Stimulated activated CD8-positive, alpha-beta memory T cell treated with anti-CD3 and anti-CD28 coated beads, Interleukin-2, amount 100 ng/mL, for 1 hour (primary cell): Measurements from ENCODE around the gene SH2D1B.
"Not testable (repeated sequence)": the region's sequence is repeated elsewhere in the genome, so short reads cannot be mapped to it uniquely, and the experiment has no call there.

ENCODE experiments used
- DNase-seq, 2 donors: peaks; one replicate each; pipeline ENCODE4 v3.0.0-alpha.2; 2020; ENCODE audit warnings: low read depth in 2 of 2

The SH2D1B gene

DNA sequence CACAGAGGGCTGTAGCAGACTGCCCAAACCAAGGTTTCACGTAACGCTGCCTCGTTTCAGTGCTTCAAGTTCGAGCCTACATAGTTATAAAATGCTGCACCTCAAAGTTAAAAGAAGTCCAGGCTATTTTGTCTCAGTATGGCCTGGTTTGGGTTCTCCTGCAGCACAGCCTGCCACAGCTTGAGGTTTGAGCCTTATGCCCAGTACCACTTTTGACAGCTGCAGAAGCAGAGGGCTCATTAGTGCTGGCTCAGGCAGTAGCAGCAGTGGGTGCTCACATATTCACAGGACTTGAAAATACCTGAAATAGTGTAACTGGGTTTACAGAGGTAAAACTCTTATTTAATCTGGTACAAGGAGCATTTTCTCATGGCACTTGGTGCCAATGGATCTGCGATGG lies 50.6 kb downstream of the SH2D1B start:
- no peak for DNase-seq

DNA sequence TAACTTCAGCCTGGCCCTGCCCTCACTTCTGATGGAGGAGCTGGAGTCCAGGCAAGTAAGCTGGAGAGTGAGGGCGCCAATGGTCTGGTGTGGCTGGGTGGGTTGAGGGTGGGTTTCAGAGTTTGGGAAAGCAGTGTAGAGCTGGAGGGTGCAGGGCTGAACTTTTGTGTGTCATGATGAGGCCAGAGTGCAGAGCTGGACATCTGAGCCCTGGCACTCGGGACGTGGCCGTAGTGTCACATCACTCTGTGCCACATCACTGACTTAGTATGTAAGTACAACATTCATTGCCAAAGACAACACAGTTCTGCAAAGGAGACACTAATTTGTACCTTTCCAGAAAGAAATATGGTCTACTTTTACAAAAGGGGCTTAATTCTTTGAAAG lies 51.1 kb downstream of the SH2D1B start:
- DNase-seq: no peak

DNA sequence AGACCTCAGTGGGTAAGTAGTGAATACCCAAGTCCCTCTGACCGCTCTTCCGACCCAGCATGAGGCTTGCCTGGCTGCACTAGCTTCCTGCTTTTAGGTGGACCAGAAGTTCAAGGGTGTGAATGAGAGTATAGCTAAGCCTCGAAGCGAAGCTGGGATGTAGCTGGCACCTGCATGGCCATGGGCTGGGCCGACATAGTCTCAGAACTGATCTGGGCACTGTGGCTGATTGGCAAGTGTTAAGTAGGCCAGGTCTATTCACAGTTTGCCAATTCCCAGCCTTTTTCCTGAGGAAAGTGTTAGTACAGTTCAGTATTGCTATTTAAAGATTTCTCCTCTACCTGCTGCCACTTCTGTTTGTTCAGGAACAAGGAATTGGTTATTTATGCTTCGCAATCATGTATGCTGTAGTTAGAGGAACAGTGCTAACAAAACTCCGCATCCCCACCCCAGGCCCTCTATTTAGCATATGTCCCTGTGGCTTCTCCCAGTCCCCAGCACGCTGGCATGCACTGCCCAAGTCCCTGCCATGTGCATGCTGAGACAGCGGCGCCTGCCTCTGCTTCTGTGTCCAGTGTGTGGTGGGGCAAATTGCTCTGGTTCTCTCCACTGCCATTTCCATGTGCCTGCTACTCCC lies 51.6 kb downstream of the SH2D1B start:
- DNase-seq: no peak

DNA sequence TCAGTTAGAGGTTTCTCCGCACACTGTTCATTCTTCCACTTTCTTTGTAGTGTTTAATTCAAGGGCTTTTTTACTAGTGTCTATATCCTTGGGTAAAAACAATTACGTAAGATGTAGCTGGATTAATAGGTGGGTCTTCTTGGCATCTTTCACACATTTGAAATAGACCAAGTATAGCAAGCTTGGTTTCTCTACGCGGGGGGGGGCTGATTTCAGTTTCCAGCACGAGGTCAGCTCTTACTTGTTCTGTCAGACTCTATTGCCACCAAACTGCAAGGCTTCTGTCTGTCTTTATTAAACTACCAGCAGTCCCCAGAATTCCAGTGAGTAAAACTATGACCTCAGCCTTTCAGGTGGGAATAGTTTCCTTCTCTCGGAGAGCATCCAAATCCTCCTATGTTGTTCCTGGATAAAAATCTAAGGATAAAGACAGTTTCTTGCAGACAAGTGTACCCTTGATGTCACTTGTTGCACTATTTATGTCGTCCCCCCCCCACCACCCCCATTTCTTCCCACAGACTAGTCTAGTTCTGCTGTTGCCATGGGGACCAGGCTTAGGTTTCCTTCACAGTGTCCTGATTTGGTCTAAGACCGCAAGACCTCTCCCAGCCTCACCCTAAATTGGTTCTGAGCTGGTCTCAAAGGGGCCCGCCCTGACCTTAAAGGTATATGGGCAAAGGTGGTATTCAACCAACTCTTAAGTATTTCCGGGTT lies 52.3 kb downstream of the SH2D1B start:
- DNase-seq: no peak

DNA sequence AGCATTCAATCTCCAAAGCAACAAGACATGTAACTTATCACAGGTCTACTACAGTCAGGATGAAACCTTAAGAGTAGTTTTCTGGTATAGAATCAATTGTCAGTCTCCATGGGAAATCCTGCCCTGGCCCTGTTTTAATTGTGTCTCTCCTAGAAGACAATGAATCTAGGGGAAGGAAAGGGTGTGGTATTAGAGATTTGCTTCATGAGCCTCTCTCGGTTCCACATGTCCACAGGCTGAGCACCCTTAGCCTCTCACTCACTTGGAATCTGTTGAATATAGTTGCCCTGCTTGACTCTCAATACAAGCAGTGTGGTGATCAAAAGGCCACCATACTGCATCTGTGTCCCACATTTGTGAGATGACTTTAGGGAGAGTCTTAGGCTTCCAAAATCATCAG lies 53.0 kb downstream of the SH2D1B start:
- no peak for DNase-seq

DNA sequence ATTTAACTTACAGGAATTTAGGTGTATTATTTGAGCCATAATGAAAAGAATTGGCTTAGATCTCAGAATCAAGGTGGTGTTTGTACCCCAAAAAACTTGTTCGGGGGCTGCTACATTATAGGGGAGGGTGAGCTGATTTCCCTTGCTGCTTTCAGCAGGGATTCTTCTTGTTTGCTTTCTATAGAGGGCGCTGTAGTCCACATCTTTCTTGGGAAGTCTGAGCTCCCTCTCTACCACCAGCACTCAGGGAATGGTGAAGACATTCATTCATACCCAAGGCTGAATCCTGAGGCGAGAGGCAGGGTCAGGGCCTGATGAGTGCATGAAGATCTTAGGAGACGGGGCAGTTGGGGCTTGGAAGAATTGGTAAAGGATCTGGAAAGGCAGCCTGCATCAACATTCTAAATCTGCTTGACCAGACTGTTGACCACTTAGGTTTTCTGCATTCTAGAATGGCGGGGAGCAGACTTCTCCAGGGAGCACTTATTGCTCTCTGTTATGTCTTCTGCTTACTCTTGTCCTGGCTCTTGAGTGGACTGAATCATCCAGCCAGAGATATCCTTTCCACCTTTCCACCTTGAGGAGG lies 54.2 kb downstream of the SH2D1B start:
- DNase-seq: no peak

DNA sequence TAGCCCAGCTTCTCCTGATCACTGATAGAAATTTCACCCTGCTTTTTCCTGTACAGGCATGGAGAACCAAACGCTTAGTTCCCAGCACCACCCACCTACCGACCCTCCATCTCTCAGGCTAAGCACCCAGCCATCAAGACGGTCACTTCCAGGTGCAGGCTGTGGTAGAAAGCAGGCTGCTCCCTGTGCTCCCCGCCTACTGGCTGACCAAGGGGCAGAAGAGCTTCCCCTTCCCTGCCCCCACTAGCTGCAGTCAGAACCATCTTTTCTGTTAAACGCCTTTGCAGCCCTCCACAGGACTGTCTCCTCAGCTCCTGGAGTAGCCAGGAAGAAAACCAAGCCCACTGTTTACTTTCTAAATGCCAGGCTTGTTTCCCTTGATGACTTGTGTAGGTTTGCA lies 58.2 kb downstream of the SH2D1B start:
- DNase-seq: no peak

DNA sequence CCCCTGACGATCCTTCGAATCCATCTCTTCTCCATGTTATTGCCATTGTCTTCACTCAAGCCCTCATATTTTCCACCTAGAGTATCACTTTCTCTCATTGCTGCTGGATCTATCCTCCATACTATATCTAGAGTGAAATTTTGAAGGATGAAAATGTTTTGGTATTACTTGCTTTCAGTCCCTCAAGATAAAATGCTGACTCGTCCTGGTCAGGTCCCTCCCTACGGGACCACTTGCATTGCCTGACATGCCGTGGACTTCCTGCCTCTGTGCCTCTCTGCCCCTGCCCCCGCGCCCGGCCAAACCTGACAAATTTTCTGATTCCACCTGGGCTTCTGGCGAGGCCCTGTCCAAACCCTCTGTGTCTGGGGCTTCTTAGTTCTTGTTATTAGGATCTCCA lies 58.9 kb downstream of the SH2D1B start:
- DNase-seq: no peak

DNA sequence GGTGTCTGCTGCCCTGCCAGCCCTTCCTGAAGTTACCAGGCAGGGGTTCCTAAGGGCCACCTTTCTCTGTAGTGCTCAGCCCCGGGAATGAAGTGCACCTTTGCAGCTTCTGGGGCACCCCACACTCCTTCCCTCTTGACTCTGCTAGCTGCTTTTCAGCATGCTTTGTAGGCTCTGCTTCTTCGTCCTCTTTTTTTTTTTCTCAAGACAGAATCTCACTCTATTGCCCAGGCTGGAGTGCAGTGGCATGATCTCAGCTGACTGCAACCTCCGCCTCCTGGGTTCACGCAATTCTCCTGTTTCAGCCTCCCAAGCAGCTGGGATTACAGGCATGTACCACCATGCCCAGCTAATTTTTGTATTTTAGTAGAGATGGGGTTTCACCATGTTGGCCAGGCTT lies 60.1 kb downstream of the SH2D1B start:
- DNase-seq: not testable (repeated sequence)

DNA sequence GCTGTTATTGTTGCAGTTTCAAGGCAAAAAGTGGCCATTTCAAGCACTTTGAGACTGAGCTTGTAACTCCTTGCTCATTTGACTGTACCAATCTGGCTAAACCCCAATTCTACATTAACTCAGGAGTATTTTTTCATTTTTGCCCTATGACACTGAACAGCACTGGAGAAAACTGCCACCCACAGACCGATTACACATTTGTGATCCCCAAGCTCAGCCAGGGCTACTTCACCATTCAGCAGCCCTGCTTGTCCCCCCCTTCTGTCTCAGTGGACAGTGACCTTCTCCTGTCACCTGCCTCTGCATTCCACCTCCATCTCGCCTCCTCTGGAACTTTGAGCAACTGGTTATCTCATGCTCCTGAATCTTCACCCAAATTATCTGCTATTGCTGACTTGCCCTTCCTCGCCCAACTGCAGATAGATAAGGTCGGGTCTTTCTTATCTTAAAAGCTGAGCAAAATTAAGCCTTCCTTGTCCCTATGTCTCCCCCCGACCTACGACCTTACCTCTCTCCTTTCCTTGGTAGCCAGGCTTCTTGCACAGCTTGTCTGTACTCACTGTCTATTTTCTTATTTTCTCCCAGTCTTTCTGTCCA lies 60.6 kb downstream of the SH2D1B start:
- no peak for DNase-seq

DNA sequence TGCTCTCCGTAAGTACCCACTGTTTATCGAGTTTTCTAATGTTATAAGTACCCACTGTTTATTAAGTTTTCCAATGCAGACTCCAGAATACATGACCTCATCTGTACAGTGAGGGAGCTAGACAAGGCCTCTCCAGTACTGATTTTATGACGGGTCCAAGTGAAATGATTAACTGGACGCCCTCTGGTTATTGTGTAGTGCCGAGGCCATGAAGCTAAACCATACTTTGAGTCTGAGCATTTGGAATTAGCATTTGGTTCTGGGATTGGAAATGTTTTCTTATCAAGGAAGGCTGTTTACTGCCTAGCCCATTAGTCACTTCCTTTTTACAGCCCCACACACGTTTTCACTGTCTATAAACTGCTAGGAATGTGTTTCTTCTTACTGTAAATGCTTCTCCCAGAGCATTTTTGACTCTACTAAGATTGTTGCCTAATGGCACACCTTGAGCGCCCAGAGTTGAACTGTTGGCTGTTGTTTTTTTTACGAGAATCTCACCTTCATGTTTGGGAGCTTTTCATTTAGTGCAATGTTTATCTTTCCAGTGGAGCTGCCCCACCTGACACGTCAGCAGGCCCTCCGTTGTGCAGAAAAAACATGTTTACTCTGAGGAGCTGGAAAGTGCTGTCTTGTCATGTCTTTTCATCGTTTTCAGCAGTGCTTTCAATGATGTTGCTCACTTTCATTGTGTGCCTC lies 62.2 kb downstream of the SH2D1B start:
- no peak for DNase-seq

DNA sequence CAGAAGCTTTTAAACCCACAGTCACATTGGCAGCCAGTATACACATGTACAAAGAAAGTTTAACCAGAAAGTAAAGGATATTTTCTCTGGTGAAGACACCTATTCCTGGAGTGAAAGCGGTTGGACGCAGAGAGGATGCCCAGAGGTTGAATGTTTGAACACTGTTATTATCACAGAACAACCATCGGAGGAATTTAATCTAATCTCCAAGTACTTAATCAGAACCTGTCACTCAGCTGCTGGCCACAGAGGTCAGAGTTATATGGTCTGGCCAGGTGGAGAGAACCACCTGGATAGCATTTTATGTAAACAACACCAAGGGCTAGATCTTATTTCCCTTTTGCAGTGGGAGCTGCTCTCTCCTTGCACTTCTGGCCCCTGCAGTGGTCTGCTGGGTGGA lies 64.7 kb downstream of the SH2D1B start:
- DNase-seq: no peak
